Lung (tissue), 12 donors: ENCODE results near the gene MAST1. TPM values are rescaled to one million over a fixed set of nuclear protein-coding genes. Genes with fewer than 3 reads are reported as not detected.

Source experiments
- ATAC-seq: fragments of 200-7000 bp; cut with Tn5 transposase; one replicate; pipeline ENCODE4 v1.9.1; 2020; ENCODE audit warnings: moderate number of reproducible peaks; ENCODE audit not compliant: insufficient read depth, low FRiP score
- DNase-seq, 3 donors: peaks; one replicate each; pipeline ENCODE4 v3.0.0-alpha.2; 2013 to 2017
- H3K27ac ChIP-seq, 2 donors: one replicate each; pipeline ENCODE4 v1.5.1; 2013; ENCODE audit warnings: mild to moderate bottlenecking in 2 of 2, moderate library complexity in 2 of 2, control low read depth in 1 of 2, inconsistent platforms in 1 of 2, low read depth in 1 of 2, low read length in 1 of 2
- H3K27me3 ChIP-seq, 3 donors: one replicate each; pipeline ENCODE4 v1.5.1; 2013; ENCODE audit warnings: low read length in 2 of 3; ENCODE audit not compliant: control insufficient read depth in 3 of 3, insufficient read depth in 3 of 3
- H3K36me3 ChIP-seq, 4 donors: one replicate each; pipeline ENCODE4 v1.5.1; 2013; ENCODE audit warnings: low read length in 4 of 4, mild to moderate bottlenecking in 1 of 4, moderate library complexity in 1 of 4; ENCODE audit not compliant: control insufficient read depth in 4 of 4, insufficient read depth in 4 of 4
- H3K4me1 ChIP-seq, 5 donors: one replicate each; pipeline ENCODE4 v1.5.1; 2013; ENCODE audit warnings: low read length in 5 of 5, mild to moderate bottlenecking in 2 of 5, moderate library complexity in 1 of 5; ENCODE audit not compliant: control insufficient read depth in 5 of 5, insufficient read depth in 5 of 5
- H3K4me3 ChIP-seq: one replicate; pipeline ENCODE4 v1.5.1; 2013; ENCODE audit warnings: mild to moderate bottlenecking, control low read depth, moderate library complexity
- H3K9ac ChIP-seq, 2 donors: one replicate each; pipeline ENCODE4 v1.5.1; 2013; ENCODE audit warnings: low read length in 2 of 2, control low read depth in 1 of 2; ENCODE audit not compliant: insufficient read depth in 1 of 2
- H3K9me3 ChIP-seq, 4 donors: one replicate each; pipeline ENCODE4 v1.5.1; 2013; ENCODE audit warnings: low read length in 3 of 4, mild to moderate bottlenecking in 1 of 4, moderate library complexity in 1 of 4; ENCODE audit not compliant: control insufficient read depth in 4 of 4, insufficient read depth in 3 of 4
- CTCF ChIP-seq: IDR thresholded peaks from 2 replicates; pipeline ENCODE4 v1.5.1; 2012; ENCODE audit warnings: mild to moderate bottlenecking; ENCODE audit errors: control extremely low read depth, extremely low read depth
- WGBS, 2 donors: extraction: QIAGEN DNeasy Blood & Tissue Kit; methylation state at CpG; one replicate each; pipeline ENCODE4 v1.1.7; 2013; 5-methylcytosine and 5-hydroxymethylcytosine counted together
- polyA plus RNA-seq, 2 donors: library from polyadenylated mRNA; stranded (reverse); fragments of 200-250 nt; gene quantifications; one replicate each; pipeline ENCODE4 v1.2.1, GENCODE V29; 2013
- total RNA-seq, 2 donors: library from RNA; depleted of rRNA in 1 of 2; stranded (reverse); fragments of >200 nt in 1 of 2; gene quantifications; one replicate each; pipeline ENCODE4 v1.2.1, GENCODE V29; 2014 to 2021
- donor health status: control.
- donor health status: control.
- donor health status: Bipolar disorder and iron deficiency.
- donor health status: healthy.
- donor health status: DM: yes; HTN: yes; CAD: no.

MAST1 gene
- total and polyA plus RNA-seq, 4 donors: 0.08 to 0.88 (median 0.41) TPM

GRCh38 chr19:12821761-12822160 is 16.6 kb upstream of the MAST1 start:
- peaks cover 0 to 4% (median 1%) of the 10 kb centered on the region in 4 donors for H3K9me3 ChIP-seq
- no peak overlapping the region for H3K9ac ChIP-seq
- H3K36me3 ChIP-seq: no peaks in the 10 kb centered on the region
- H3K4me3 ChIP-seq: no peak overlapping the region
- peaks cover 0 to 5% (median 0%) of the 10 kb centered on the region in 5 donors for H3K4me1 ChIP-seq
- DNase-seq (no peak), ATAC-seq (no peak)
- no peak for TF ChIP-seq CTCF
- peaks cover 0 to 5% (median 0%) of the 10 kb centered on the region in 3 donors for H3K27me3 ChIP-seq
- WGBS, 2 donors: 87 to 92% methylated on average over 2 of the region's 2 CpGs
- H3K27ac ChIP-seq: no peak overlapping the region

GRCh38 chr19:12825254-12826131 is 12.8 kb upstream of the MAST1 start:
- Histone ChIP-seq H3K36me3 (no peaks in the 10 kb centered on the region), H3K9ac (no peak overlapping the region), H3K27me3 (peaks cover 5 to 10% (median 5%) of the 10 kb centered on the region in 3 donors), H3K4me3 (no peak overlapping the region), H3K9me3 (peaks cover 0 to 4% (median 1%) of the 10 kb centered on the region in 4 donors), H3K27ac (no peak overlapping the region), H3K4me1 (peaks cover 0 to 8% (median 0%) of the 10 kb centered on the region in 5 donors)
- 5 to 7% methylated on average over 41 to 46 of the region's 46 CpGs for WGBS, 2 donors
- ATAC-seq (no peak), DNase-seq (peak in 2 of 3 donors; percentile 13 to 48)
- TF ChIP-seq CTCF: no peak

- Histone ChIP-seq H3K4me1 (peaks cover 0 to 10% (median 0%) of the 10 kb centered on the region in 5 donors), H3K27me3 (peaks cover 5 to 24% (median 21%) of the 10 kb centered on the region in 3 donors), H3K36me3 (no peaks in the 10 kb centered on the region), H3K4me3 (no peak overlapping the region), H3K27ac (no peak overlapping the region), H3K9me3 (no peaks in the 10 kb centered on the region), H3K9ac (no peak overlapping the region)
- no peak for TF ChIP-seq CTCF
- 6 to 8% methylated on average over 23 of the region's 23 CpGs for WGBS, 2 donors
- no peak for ATAC-seq
- DNase-seq: peak in 1 of 3 donors; percentile 31
Measured at GRCh38 chr19:12828494-12828893, 9.8 kb upstream of the MAST1 start.
